ENCODE data around the gene C1RL. TPM values are rescaled to one million over a fixed set of nuclear protein-coding genes. Genes with fewer than 3 reads are reported as not detected.

C1RL gene
- total and polyA plus RNA-seq, 2 of the 4 experiments (the other 2 are of a cell fraction): 9.1 to 12.3 TPM

DNA sequence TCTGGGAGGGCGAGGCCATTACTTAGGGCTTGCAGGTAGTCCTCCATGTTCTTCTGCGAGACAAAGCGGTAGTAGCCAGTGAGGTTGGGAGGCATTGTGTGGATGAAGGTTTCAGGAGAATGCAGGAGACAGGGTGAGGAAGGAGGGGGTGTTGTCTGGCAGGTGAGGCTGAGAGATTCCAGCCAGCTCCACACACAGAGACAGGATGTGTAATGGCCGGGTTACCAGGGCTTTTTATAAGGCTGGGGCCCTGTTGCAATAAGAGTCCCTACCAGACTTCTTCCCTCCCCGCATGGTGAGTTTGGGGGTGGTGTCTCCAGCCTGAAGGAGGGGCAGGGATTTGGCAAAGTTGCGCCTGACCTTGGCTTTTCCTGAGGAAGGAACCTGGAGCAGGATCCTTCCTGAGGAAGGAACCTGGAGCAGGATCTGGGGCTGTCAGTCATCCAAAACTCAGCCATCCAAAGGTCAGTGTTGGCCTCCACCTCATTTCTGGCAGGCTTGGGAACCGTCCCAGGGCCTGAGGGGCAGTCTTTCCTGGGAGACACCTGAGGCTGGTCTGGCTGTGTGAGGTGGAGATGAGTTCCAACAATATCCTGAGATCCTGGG is 19.8 kb upstream of the C1RL start, which contains the start of gene RBP5:
Gene RBP5 (minus strand): TSS at position 209 of the 606 bp plus-strand sequence. CDS start 114 bp downstream, at position 95.
- Histone ChIP-seq H3K4me1 (ENCODE audit: control insufficient read depth, insufficient read depth, low read length) (peaks cover 6% of the 10 kb centered on the region; the same call in 1 of the 2 replicates), H3K4me2 (ENCODE audit: low read depth, low read length) (peak within 1 kb of the TSS; percentile 94), H2AFZ (replicated peaks; ENCODE audit: low read length, poor library complexity) (peak within 1 kb of the TSS; percentile 98), H2AK9ac (replicated peaks; ENCODE audit: low read depth, low read length, poor library complexity) (peak within 1 kb of the TSS; percentile 89), H3K27ac (ENCODE audit: insufficient read depth, low read length) (no peak within 1 kb of the TSS; the same call in 1 of the 2 replicates), H2BK15ac (ENCODE audit: low read depth, low read length) (no peak within 1 kb of the TSS), H3K4me3 (ENCODE audit: insufficient read depth, low read depth, low read length) (peak within 1 kb of the TSS; percentile 81), H4K8ac (ENCODE audit: low read depth in 2 of 2, low read length in 2 of 2) (peak within 1 kb of the TSS; percentile 36 to 79; a peak in 2 of 4 replicates), H4K5ac (ENCODE audit: low read depth, low read length) (peak within 1 kb of the TSS; percentile 1), H3K18ac (ENCODE audit: low read depth, low read length) (no peak within 1 kb of the TSS), H2BK5ac (ENCODE audit: low read depth, low read length, poor library complexity, severe bottlenecking) (no peak within 1 kb of the TSS), H3K9me3 (ENCODE audit: control insufficient read depth, insufficient read depth, low read length) (no peaks in the 10 kb centered on the region), H3K23ac (ENCODE audit: low read depth, low read length) (peak within 1 kb of the TSS; percentile 79), H4K20me1 (ENCODE audit: insufficient read depth, low read length) (no peaks in the 10 kb centered on the region), H3K9ac (ENCODE audit: low read depth, low read length) (peak within 1 kb of the TSS; percentile 4), H2BK120ac (ENCODE audit: low read depth, low read length) (no peak within 1 kb of the TSS), H3K27me3 (ENCODE audit: control insufficient read depth, insufficient read depth, low read length) (no peaks in the 10 kb centered on the region), H3K14ac (replicated peaks; ENCODE audit: low read depth, low read length) (peak within 1 kb of the TSS; percentile 17; the same call in 1 of the 2 replicates), H2BK20ac (ENCODE audit: low read depth, low read length) (no peak within 1 kb of the TSS), H3K4ac (ENCODE audit: low read depth, low read length) (peak within 1 kb of the TSS; percentile 52), H3K56ac (ENCODE audit: extremely low read depth, insufficient read depth, low read length) (no peak within 1 kb of the TSS), H3K36me3 (ENCODE audit: control insufficient read depth, insufficient read depth, low read length) (peaks cover 5% of the 10 kb centered on the region; the same call in 1 of the 2 replicates), H2AK5ac (ENCODE audit: low read depth, low read length) (peak within 1 kb of the TSS; percentile 61; the same call in 1 of the 2 replicates), H3K79me1 (ENCODE audit: low read depth in 1 of 2, low read length in 2 of 2) (0 out of 4 replicates have a peak, but pooled peaks cover 0 to 6% of the 10 kb centered on the region in 2 experiments), H4K91ac (ENCODE audit: insufficient read depth, low read depth, low read length) (peak within 1 kb of the TSS; percentile 49; the same call in 1 of the 2 replicates), H3K9me1 (ENCODE audit: insufficient read depth, low read length) (peaks cover 5% of the 10 kb centered on the region; the same call in 1 of the 2 replicates)
- no TSS peak for BruUV-seq (replicated peaks)
- dilution Hi-C loops (cut with HindIII; ENCODE audit: low sequenced_read_pairs, unreplicated experiment) (no loop called here), in situ Hi-C loops (cut with MboI; ENCODE audit: low sequenced_read_pairs) (no loop called here), intact Hi-C loops (cut with micrococcal nuclease) (no loop called here)
- CTCF ChIA-PET: no interaction called here
- POLR2A ChIA-PET (ENCODE audit: unreplicated experiment): no interaction called here
- no peak for DNase-seq
- 50% methylated on average over 1 of the region's 7 CpGs; no CpG with 5 or more reads in 1 of the 2 experiments for WGBS, 2 experiments (ENCODE audit: extremely low coverage in 2 of 2, insufficient read length in 1 of 2)
- ATAC-seq (ENCODE audit: low read depth): no peak
- TF ChIP-seq CEBPB (IDR thresholded peaks at IDR 0.05; ENCODE audit: low read depth, low read length): no peak
- TF ChIP-seq NFE2L2 (IDR thresholded peaks at IDR 0.05; ENCODE audit: low read depth, low read length): no peak
- TF ChIP-seq MXI1 (IDR thresholded peaks at IDR 0.05; ENCODE audit: borderline replicate concordance, low read depth, low read length): no peak
- TF ChIP-seq FOS (IDR thresholded peaks at IDR 0.05; ENCODE audit: low read depth, low read length): no peak
- TF ChIP-seq RFX5 (IDR thresholded peaks at IDR 0.05; ENCODE audit: low read depth, low read length): no peak
- no peak for TF ChIP-seq POLR2A (IDR thresholded peaks at IDR 0.05; ENCODE audit: low read depth, low read length)
- TF ChIP-seq, protein P1, sequence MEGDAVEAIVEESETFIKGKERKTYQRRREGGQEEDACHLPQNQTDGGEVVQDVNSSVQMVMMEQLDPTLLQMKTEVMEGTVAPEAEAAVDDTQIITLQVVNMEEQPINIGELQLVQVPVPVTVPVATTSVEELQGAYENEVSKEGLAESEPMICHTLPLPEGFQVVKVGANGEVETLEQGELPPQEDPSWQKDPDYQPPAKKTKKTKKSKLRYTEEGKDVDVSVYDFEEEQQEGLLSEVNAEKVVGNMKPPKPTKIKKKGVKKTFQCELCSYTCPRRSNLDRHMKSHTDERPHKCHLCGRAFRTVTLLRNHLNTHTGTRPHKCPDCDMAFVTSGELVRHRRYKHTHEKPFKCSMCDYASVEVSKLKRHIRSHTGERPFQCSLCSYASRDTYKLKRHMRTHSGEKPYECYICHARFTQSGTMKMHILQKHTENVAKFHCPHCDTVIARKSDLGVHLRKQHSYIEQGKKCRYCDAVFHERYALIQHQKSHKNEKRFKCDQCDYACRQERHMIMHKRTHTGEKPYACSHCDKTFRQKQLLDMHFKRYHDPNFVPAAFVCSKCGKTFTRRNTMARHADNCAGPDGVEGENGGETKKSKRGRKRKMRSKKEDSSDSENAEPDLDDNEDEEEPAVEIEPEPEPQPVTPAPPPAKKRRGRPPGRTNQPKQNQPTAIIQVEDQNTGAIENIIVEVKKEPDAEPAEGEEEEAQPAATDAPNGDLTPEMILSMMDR (conservative IDR thresholded peaks at IDR 0.05; ENCODE audit: low read depth, low read length): no peak
- no peak for TF ChIP-seq RAD21 (IDR thresholded peaks at IDR 0.05; ENCODE audit: low read length)
- TF ChIP-seq BHLHE40 (IDR thresholded peaks at IDR 0.05; ENCODE audit: low read depth, low read length): no peak
- TF ChIP-seq RCOR1 (IDR thresholded peaks at IDR 0.05; ENCODE audit: insufficient replicate concordance, low read length): no peak

Data from IMR-90 (cell line).